ENCODE results near the gene STEAP4.

The STEAP4 gene

GRCh38 chr7:88226886-88227516, 79.7 kb downstream of the STEAP4 start:
- Histone ChIP-seq H3K27me3 (no peaks in the 10 kb centered on the region), H3K4me1 (peaks cover 10% of the 10 kb centered on the region; the same call in 1 of the 2 replicates), H3K27ac (no peak overlapping the region), H3K9ac (no peak overlapping the region), H3K36me3 (no peaks in the 10 kb centered on the region), H3K4me2 (no peak overlapping the region), H4K20me1 (no peaks in the 10 kb centered on the region), H3K4me3 (no peak overlapping the region), H3K9me3 (peaks cover 4% of the 10 kb centered on the region; the same call in 1 of the 2 replicates)
- TF ChIP-seq Cebpa-rat (IDR thresholded peaks at IDR 0.05): no peak

- Histone ChIP-seq H3K9me3 (peaks cover 4% of the 10 kb centered on the region; the same call in 1 of the 2 replicates), H3K4me3 (no peak overlapping the region), H3K27ac (no peak overlapping the region), H3K4me1 (peaks cover 3% of the 10 kb centered on the region; the same call in 1 of the 2 replicates), H3K27me3 (no peaks in the 10 kb centered on the region), H4K20me1 (no peaks in the 10 kb centered on the region), H3K36me3 (no peaks in the 10 kb centered on the region), H3K4me2 (no peak overlapping the region), H3K9ac (no peak overlapping the region)
- no peak for TF ChIP-seq Cebpa-rat (IDR thresholded peaks at IDR 0.05)
These were observed 80.5 kb downstream of the STEAP4 start for GRCh38 chr7:88226201-88226600.

GRCh38 chr7:88224601-88225275, 82.0 kb downstream of the STEAP4 start:
- Histone ChIP-seq H3K36me3 (no peaks in the 10 kb centered on the region), H3K9me3 (peaks cover 4% of the 10 kb centered on the region; the same call in 1 of the 2 replicates), H3K4me3 (no peak overlapping the region), H3K27me3 (no peaks in the 10 kb centered on the region), H4K20me1 (no peaks in the 10 kb centered on the region), H3K4me1 (peaks cover 9% of the 10 kb centered on the region), H3K27ac (no peak overlapping the region), H3K4me2 (no peak overlapping the region), H3K9ac (no peak overlapping the region)
- TF ChIP-seq Cebpa-rat (IDR thresholded peaks at IDR 0.05): no peak

GRCh38 chr7:88223265-88223664, 83.4 kb downstream of the STEAP4 start:
- Histone ChIP-seq H3K4me3 (no peak overlapping the region), H3K9me3 (no peaks in the 10 kb centered on the region), H3K36me3 (no peaks in the 10 kb centered on the region), H3K4me1 (peaks cover 11% of the 10 kb centered on the region), H4K20me1 (peaks cover 6% of the 10 kb centered on the region), H3K9ac (no peak overlapping the region), H3K27me3 (no peaks in the 10 kb centered on the region), H3K4me2 (no peak overlapping the region), H3K27ac (no peak overlapping the region)
- no peak for TF ChIP-seq Cebpa-rat (IDR thresholded peaks at IDR 0.05)
